ENCODE data around the gene RCN2.

The RCN2 gene

DNA sequence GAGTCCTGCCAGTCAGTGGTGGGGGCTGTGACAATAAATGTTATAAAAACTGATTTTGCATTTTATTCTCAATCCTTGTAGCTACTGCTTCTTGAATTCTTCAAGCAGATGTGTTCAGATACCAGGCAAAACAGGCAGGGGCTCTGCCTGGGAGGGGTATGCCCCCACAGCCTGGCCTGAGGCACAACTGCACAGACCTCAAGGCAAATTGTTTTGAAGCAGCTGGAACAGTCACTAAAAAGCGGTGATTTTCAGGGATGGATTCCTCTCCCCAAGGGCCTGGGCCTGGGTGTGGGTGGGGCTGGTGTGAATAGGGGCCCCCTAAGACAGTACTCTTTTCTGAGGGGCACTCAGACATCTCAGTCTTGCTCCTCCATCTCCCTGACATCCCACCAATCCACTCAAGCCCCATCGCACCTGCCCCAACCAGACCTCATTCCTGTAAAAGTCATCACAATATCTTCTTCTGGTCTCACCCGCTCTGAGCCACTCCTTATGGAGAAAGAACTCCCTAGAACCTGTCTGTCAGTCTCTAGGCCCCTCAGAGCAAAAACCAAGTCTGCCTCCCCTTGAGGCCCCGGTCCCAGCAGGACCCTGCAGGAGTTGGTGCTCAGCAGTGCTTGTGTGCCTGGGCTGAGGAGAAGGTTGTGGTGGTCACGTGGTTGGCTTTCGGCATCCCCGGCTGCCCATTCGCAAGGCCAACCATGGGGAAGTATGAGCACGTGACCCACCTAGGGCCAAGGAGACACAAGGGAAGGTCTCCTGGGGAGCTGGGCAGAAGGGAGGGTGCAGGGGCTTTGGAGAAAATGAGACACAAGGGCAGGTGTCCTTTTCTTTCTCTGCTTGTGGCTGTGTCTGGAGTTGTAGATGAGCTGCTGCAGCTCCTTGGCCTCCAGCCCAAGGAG lies 60.4 kb downstream of the RCN2 start:
- TF ChIP-seq FOXP2 (optimal IDR thresholded peaks at IDR 0.05; ENCODE audit: control extremely low read depth, extremely low read length, insufficient read depth) (no peak), EZH2 (IDR thresholded peaks at IDR 0.05) (no peak), POLR2AphosphoS5 (IDR thresholded peaks at IDR 0.05; ENCODE audit: borderline replicate concordance, low read depth, low read length) (no peak)
- Histone ChIP-seq H3K27ac (no peak overlapping the region), H3K9ac (ENCODE audit: insufficient read length) (no peak overlapping the region)

DNA sequence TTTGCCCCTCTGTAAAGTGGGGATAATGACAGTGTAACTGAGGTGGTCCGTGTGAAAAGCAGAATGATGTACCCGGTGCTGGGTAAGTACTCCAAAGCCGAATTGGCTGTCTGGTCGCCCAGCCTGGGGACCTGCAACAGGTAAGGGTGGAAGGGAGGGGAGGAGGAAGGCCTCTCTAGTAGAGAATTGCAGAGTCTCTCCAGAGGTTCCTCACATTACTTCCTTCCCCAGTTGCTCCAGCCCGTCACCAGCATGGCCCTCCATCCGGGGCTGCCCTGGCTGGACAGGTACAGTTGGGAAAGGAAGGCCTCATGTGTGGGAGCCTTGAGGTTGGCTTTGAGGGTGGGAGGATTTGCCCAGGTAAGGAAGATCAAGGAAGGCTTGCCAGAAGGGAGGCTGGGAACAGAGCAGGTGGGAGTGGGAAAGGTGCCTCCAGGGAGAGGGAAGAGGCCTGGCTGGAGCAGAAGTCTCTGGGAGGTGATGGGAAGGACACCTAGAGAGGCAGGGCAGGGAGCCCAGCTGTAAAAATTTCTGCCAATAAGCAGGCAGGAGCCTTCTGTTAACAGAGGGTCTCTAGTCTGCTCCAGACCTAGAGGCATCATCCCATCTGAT lies 61.7 kb downstream of the RCN2 start:
- Histone ChIP-seq H3K9ac (ENCODE audit: insufficient read length) (no peak overlapping the region), H3K9me3 (ENCODE audit: low read depth, low read length) (no peaks in the 10 kb centered on the region), H3K4me3 (no peak overlapping the region), H3K27ac (no peak overlapping the region), H3K36me3 (ENCODE audit: insufficient read depth, low read length) (no peaks in the 10 kb centered on the region)
- TF ChIP-seq FOXP2 (optimal IDR thresholded peaks at IDR 0.05; ENCODE audit: control extremely low read depth, extremely low read length, insufficient read depth): no peak
- no peak for DNase-seq (ENCODE audit: low read depth, low spot score)

More for the DNA sequence above, 60.4 kb downstream of the RCN2 start:
- DNase-seq (ENCODE audit: low read depth, low spot score): no peak
- Histone ChIP-seq H3K4me3 (no peak overlapping the region), H3K9me3 (ENCODE audit: low read depth, low read length) (no peaks in the 10 kb centered on the region), H3K36me3 (ENCODE audit: insufficient read depth, low read length) (no peaks in the 10 kb centered on the region)

DNA sequence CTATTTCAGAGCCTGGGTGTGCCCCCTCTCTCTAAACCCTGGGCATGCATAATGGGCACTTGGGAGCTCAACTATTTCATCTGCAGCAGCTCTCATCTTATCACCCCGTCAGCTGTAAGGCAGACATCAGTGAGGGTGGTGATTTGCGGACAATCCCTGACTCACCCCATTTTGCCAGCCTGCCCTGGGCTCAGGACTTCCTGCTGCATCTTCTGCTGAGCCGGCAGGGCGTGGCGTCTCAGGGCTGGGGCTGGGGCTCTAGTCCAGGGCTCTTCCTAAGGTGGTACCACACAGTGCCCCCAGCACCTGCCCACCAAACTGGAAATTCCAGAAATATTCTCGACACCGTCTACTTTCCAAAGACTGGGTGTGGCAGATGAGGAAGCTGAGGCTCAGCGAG lies 62.5 kb downstream of the RCN2 start:
- H3K9me3 ChIP-seq (ENCODE audit: low read depth, low read length): no peaks in the 10 kb centered on the region
- TF ChIP-seq POLR2AphosphoS5 (IDR thresholded peaks at IDR 0.05; ENCODE audit: borderline replicate concordance, low read depth, low read length) (no peak), EZH2 (IDR thresholded peaks at IDR 0.05) (no peak), FOXP2 (optimal IDR thresholded peaks at IDR 0.05; ENCODE audit: control extremely low read depth, extremely low read length, insufficient read depth) (no peak)
- H3K27ac ChIP-seq: no peak overlapping the region
- H3K9ac ChIP-seq (ENCODE audit: insufficient read length): no peak overlapping the region
- no peak overlapping the region for H3K4me3 ChIP-seq
- no peaks in the 10 kb centered on the region for H3K36me3 ChIP-seq (ENCODE audit: insufficient read depth, low read length)
- no peak for DNase-seq (ENCODE audit: low read depth, low spot score)

DNA sequence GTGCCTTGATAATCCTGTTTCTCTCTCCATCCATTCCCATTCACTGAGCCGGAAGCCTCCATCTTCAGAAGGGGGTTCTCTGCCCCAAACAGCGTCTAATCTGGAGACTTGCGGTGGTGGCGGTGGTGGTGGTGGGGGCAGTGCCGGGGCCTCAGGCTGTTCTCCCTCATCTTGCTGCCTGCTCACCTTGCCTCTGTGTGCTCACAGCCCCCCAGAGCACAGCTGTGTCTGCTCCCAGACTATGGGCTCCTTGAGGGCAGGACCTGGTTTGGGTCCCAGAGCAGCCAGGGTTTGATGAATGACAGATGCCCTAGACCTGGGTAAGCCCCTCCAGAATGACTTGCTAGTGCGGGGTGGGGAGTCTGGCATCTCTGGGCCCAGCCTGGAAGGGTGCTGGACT lies 62.9 kb downstream of the RCN2 start:
- Histone ChIP-seq H3K9ac (ENCODE audit: insufficient read length) (no peak overlapping the region), H3K27ac (no peak overlapping the region), H3K9me3 (ENCODE audit: low read depth, low read length) (no peaks in the 10 kb centered on the region), H3K36me3 (ENCODE audit: insufficient read depth, low read length) (no peaks in the 10 kb centered on the region), H3K4me3 (no peak overlapping the region)
- TF ChIP-seq POLR2AphosphoS5 (IDR thresholded peaks at IDR 0.05; ENCODE audit: borderline replicate concordance, low read depth, low read length) (no peak), EZH2 (IDR thresholded peaks at IDR 0.05) (no peak), FOXP2 (optimal IDR thresholded peaks at IDR 0.05; ENCODE audit: control extremely low read depth, extremely low read length, insufficient read depth) (no peak)
- no peak for DNase-seq (ENCODE audit: low read depth, low spot score)

DNA sequence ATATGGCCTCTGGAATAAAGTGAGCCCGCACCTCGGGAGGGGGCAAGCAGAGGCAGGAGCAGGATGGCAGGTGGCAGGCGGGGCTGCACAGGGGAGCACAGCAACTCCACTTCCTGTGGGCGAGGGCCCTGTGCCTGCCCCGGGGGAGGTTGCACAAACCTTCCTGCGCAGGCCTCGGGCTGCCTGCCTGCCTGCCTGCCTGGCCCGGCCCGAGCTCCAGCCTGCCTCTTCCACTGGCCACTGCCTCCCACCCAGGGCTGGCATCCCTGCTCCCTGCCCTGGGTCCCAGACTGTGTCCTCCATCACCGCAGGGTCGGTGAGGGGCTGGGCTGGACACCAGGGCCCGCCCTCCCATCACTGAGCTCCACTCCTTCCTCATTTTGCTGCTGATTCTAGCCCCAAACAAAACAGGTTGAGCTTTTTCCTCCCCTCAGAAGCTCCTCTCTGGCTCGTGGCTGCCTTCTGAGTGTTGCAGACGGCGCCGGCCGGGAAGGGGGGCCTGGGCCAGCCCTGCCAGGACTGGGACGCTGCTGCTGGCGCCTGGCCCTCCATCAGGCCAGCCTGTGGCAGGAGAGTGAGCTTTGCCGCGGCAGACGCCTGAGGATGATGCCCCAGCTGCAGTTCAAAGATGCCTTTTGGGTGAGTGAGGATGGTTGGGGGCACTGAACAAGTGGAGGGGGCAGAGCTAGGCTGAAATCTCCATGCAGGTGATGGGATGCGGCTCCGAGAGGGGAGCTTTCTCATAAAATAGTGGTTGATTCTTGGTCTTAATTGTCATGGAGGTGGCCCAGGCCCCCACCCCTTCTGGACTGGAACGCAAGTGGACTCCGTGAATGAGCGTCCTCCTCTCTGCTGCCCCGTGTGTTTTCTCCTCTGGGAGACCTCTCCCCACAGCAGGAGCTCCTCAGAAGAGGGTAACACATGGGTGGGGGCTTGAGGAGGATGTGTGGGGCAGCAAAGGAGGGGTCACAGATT lies 63.7 kb downstream of the RCN2 start, which contains the start of gene PSTPIP1:
Gene PSTPIP1 (plus strand): TSS at position 156 of the 975 bp plus-strand sequence. CDS start 448 bp downstream, at position 604.
- no peaks in the 10 kb centered on the region for H3K9me3 ChIP-seq (ENCODE audit: low read depth, low read length)
- no peak within 1 kb of the TSS for H3K27ac ChIP-seq
- no peak within 1 kb of the TSS for H3K4me3 ChIP-seq
- DNase-seq (ENCODE audit: low read depth, low spot score): no peak
- no peak for TF ChIP-seq EZH2 (IDR thresholded peaks at IDR 0.05)
- TF ChIP-seq POLR2AphosphoS5 (IDR thresholded peaks at IDR 0.05; ENCODE audit: borderline replicate concordance, low read depth, low read length): no peak
- TF ChIP-seq FOXP2 (optimal IDR thresholded peaks at IDR 0.05; ENCODE audit: control extremely low read depth, extremely low read length, insufficient read depth): no peak
- H3K36me3 ChIP-seq (ENCODE audit: insufficient read depth, low read length): no peaks in the 10 kb centered on the region
- H3K9ac ChIP-seq (ENCODE audit: insufficient read length): no peak within 1 kb of the TSS

DNA sequence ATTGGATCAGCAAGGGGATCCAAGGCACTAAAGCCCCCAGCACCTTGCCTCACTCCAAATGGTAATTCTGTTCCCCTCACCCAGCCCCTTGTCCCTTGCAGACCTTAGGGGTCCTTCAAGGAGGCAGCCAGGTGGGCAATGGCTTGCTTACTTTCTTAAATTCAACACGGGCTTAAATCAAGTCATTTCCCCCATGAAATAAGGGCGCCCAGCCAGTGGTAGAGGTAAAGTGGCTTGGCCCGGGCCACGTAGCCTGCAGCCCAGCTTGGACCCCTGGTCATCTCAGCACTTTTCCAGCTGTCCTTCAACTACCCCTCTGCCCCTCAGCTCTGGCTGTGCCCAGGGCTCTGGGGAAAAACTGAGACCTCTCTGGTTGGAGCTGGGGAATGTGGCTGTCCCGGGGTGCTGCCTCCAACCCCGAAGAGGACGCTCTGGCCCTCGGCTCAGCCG lies 64.6 kb downstream of the RCN2 start:
- Histone ChIP-seq H3K4me3 (no peak overlapping the region), H3K27ac (no peak overlapping the region), H3K36me3 (ENCODE audit: insufficient read depth, low read length) (no peaks in the 10 kb centered on the region), H3K9me3 (ENCODE audit: low read depth, low read length) (no peaks in the 10 kb centered on the region), H3K9ac (ENCODE audit: insufficient read length) (no peak overlapping the region)
- TF ChIP-seq EZH2 (IDR thresholded peaks at IDR 0.05) (no peak), FOXP2 (optimal IDR thresholded peaks at IDR 0.05; ENCODE audit: control extremely low read depth, extremely low read length, insufficient read depth) (no peak), POLR2AphosphoS5 (IDR thresholded peaks at IDR 0.05; ENCODE audit: borderline replicate concordance, low read depth, low read length) (no peak)
- DNase-seq (ENCODE audit: low read depth, low spot score): no peak

DNA sequence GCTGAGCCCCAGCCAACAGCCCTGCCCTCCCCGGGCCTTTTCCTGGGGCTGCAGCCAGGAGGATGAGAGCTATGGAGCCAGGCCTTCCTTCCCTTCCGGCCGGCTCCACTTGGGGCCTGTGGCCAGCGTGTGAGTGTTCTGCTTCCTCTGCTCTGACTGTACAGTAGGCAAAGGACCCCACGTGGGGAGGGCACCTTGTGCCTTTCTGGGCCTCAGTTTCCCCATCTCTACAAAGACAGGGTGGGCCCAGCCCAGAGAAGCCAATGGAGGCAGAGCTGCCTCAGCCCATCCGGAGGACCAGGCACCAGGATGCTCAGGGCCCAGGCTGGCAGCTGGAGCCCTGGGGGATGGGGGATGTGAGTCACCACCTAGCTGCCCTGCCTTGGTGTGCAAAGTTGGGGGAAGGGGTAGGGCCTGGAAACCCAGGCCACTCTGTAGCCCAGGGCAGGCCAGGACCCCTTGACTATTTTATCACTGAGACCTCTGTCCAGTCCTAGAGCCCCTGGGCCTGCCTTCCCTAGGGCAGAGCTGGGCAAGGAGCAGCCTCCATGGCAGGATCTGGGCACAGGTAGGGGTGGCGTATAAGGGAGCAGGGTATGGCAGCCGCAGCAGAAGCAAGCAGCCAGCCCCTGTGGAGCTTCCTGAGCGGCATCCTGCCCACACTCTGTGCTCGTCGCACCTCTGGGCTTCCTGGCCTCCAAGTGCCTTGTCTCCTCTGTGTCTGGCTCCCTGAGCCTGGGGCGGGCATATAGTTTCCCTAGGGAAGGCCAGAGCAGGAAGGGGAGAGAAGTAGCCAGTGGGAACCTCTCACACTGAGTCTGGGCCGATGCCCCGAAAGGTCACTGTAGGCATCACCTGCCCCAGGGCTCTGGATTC lies 65.2 kb downstream of the RCN2 start:
- no peaks in the 10 kb centered on the region for H3K36me3 ChIP-seq (ENCODE audit: insufficient read depth, low read length)
- H3K9me3 ChIP-seq (ENCODE audit: low read depth, low read length): no peaks in the 10 kb centered on the region
- H3K4me3 ChIP-seq: no peak overlapping the region
- DNase-seq (ENCODE audit: low read depth, low spot score): no peak
- TF ChIP-seq POLR2AphosphoS5 (IDR thresholded peaks at IDR 0.05; ENCODE audit: borderline replicate concordance, low read depth, low read length) (no peak), EZH2 (IDR thresholded peaks at IDR 0.05) (no peak), FOXP2 (optimal IDR thresholded peaks at IDR 0.05; ENCODE audit: control extremely low read depth, extremely low read length, insufficient read depth) (no peak)
- no peak overlapping the region for H3K27ac ChIP-seq
- H3K9ac ChIP-seq (ENCODE audit: insufficient read length): no peak overlapping the region
